ENCODE measurements around the gene KCNE3.

KCNE3 gene

GRCh38 chr11:74474316-74474715 lies 7.0 kb upstream of the KCNE3 start:
- ChIA-PET CTCF (interaction anchor here (3.5 kb wide), 1 partner anchor 21 kb away, joined by 16 read pairs; no protein-coding TSS in a partner anchor), POLR2A (no interaction called here)
- no peak for DNase-seq (ENCODE audit: low read depth, low spot score)
- no peak overlapping the region for H3K4me3 ChIP-seq (ENCODE audit: low read depth, low read length)
- TF ChIP-seq CTCF (IDR thresholded peaks at IDR 0.05; ENCODE audit: insufficient read depth, low read length, missing control alignments) = no peak

GRCh38 chr11:74473382-74474173 lies 6.2 kb upstream of the KCNE3 start:
- TF ChIP-seq CTCF (IDR thresholded peaks at IDR 0.05; ENCODE audit: insufficient read depth, low read length, missing control alignments) = no peak
- no peak for DNase-seq (ENCODE audit: low read depth, low spot score)
- POLR2A ChIA-PET = no interaction called here
- no peak overlapping the region for H3K4me3 ChIP-seq (ENCODE audit: low read depth, low read length)
- CTCF ChIA-PET = interaction anchor here (3.5 kb wide), 1 partner anchor 20 kb away, joined by 16 read pairs; no protein-coding TSS in a partner anchor

GRCh38 chr11:74471668-74472429 lies 4.5 kb upstream of the KCNE3 start:
- ChIA-PET POLR2A (no interaction called here), CTCF (interaction anchor here (1.4 to 3.6 kb wide), 3 partner anchors 18 to 22 kb away, joined by 3 to 20 read pairs (median 9); no protein-coding TSS in a partner anchor)
- H3K4me3 ChIP-seq (ENCODE audit: low read depth, low read length) = no peak overlapping the region
- no peak for TF ChIP-seq CTCF (IDR thresholded peaks at IDR 0.05; ENCODE audit: insufficient read depth, low read length, missing control alignments)
- no peak for DNase-seq (ENCODE audit: low read depth, low spot score)

- no peak for DNase-seq (ENCODE audit: low read depth, low spot score)
- TF ChIP-seq CTCF (IDR thresholded peaks at IDR 0.05; ENCODE audit: insufficient read depth, low read length, missing control alignments) = no peak
- ChIA-PET POLR2A (no interaction called here), CTCF (interaction anchor here (0.9 to 3.6 kb wide), 5 partner anchors 18 to 268 kb away, joined by 3 to 20 read pairs (median 3); no protein-coding TSS in a partner anchor)
- no peak overlapping the region for H3K4me3 ChIP-seq (ENCODE audit: low read depth, low read length)
Measured at GRCh38 chr11:74471037-74471436, 3.7 kb upstream of the KCNE3 start.

- CTCF ChIA-PET = interaction anchor here (0.9 to 3.6 kb wide), 5 partner anchors 17 to 269 kb away, joined by 3 to 20 read pairs (median 3); no protein-coding TSS in a partner anchor
- H3K4me3 ChIP-seq (ENCODE audit: low read depth, low read length) = no peak overlapping the region
- POLR2A ChIA-PET = no interaction called here
- DNase-seq (ENCODE audit: low read depth, low spot score) = no peak
- no peak for TF ChIP-seq CTCF (IDR thresholded peaks at IDR 0.05; ENCODE audit: insufficient read depth, low read length, missing control alignments)
Measured at GRCh38 chr11:74470526-74470925, 3.2 kb upstream of the KCNE3 start.

GRCh38 chr11:74468936-74469335 lies 1.6 kb upstream of the KCNE3 start:
- POLR2A ChIA-PET = no interaction called here
- no peak overlapping the region for H3K4me3 ChIP-seq (ENCODE audit: low read depth, low read length)
- TF ChIP-seq CTCF (IDR thresholded peaks at IDR 0.05; ENCODE audit: insufficient read depth, low read length, missing control alignments) = no peak
- no peak for DNase-seq (ENCODE audit: low read depth, low spot score)
- CTCF ChIA-PET = interaction anchor here (3.6 kb wide), 1 partner anchor 16 kb away, joined by 20 read pairs; no protein-coding TSS in a partner anchor
